Measurements from ENCODE around the gene TSPO. TPM values are rescaled to one million over a fixed set of nuclear protein-coding genes. Genes with fewer than 3 reads are reported as not detected.

TSPO gene
- total RNA-seq, 1 experiment from 2014 or later, result 44.6 TPM

- intact Hi-C loops (cut with micrococcal nuclease; ENCODE audit: unreplicated experiment), result no loop called here
- no TSS peak for BruUV-seq (replicated peaks)
- CTCF ChIA-PET, result no interaction called here
- Mint-ChIP-seq H3K4me1 (ENCODE audit: low read depth, unreplicated experiment) (no peaks in the 10 kb centered on the region), H3K36me3 (ENCODE audit: insufficient read depth, unreplicated experiment) (peaks cover 17% of the 10 kb centered on the region), H3K27me3 (ENCODE audit: insufficient read depth, unreplicated experiment) (no peaks in the 10 kb centered on the region), H3K4me3 (ENCODE audit: unreplicated experiment) (no peak overlapping the region), H3K9me3 (ENCODE audit: unreplicated experiment) (no peaks in the 10 kb centered on the region), H3K27ac (ENCODE audit: unreplicated experiment) (no peak overlapping the region)
- H3K4me3 ChIP-seq (ENCODE audit: low read depth, low read length), result no peak overlapping the region
- TF ChIP-seq CTCF (IDR thresholded peaks at IDR 0.05; ENCODE audit: insufficient read depth in 1 of 2, low read depth in 1 of 2, low read length in 1 of 2, severe bottlenecking in 1 of 2, unreplicated experiment in 1 of 2), result no peak
- POLR2A ChIA-PET, result no interaction called here
- no peaks in the 10 kb centered on the region for H3K27me3 ChIP-seq (replicated peaks; ENCODE audit: control insufficient read depth, insufficient read depth, low read length)
- H3K36me3 ChIP-seq (ENCODE audit: control insufficient read depth, insufficient read depth, low read length), result no peaks in the 10 kb centered on the region
- peaks cover 3% of the 10 kb centered on the region for H3K4me1 ChIP-seq
- no peak for DNase-seq
- no peaks in the 10 kb centered on the region for H3K9me3 ChIP-seq
Measured at GRCh38 chr22:43114958-43115357, 36.4 kb upstream of the TSPO start.

- no TSS peak for BruUV-seq (replicated peaks)
- H3K4me1 ChIP-seq, result no peaks in the 10 kb centered on the region; the same call in 1 of the 2 replicates
- H3K27me3 ChIP-seq (replicated peaks; ENCODE audit: control insufficient read depth, insufficient read depth, low read length), result no peaks in the 10 kb centered on the region
- no peak for TF ChIP-seq CTCF (IDR thresholded peaks at IDR 0.05; ENCODE audit: insufficient read depth in 1 of 2, low read depth in 1 of 2, low read length in 1 of 2, severe bottlenecking in 1 of 2, unreplicated experiment in 1 of 2)
- intact Hi-C loops (cut with micrococcal nuclease; ENCODE audit: unreplicated experiment), result no loop called here
- Mint-ChIP-seq H3K36me3 (ENCODE audit: insufficient read depth, unreplicated experiment) (peaks cover 11% of the 10 kb centered on the region), H3K4me1 (ENCODE audit: low read depth, unreplicated experiment) (no peaks in the 10 kb centered on the region), H3K27me3 (ENCODE audit: insufficient read depth, unreplicated experiment) (no peaks in the 10 kb centered on the region), H3K4me3 (ENCODE audit: unreplicated experiment) (no peak overlapping the region), H3K9me3 (ENCODE audit: unreplicated experiment) (no peaks in the 10 kb centered on the region), H3K27ac (ENCODE audit: unreplicated experiment) (no peak overlapping the region)
- no peaks in the 10 kb centered on the region for H3K9me3 ChIP-seq
- H3K36me3 ChIP-seq (ENCODE audit: control insufficient read depth, insufficient read depth, low read length), result no peaks in the 10 kb centered on the region; the same call in 1 of the 2 replicates
- DNase-seq, result no peak
- CTCF ChIA-PET, result no interaction called here
- no peak overlapping the region for H3K4me3 ChIP-seq (ENCODE audit: low read depth, low read length)
- POLR2A ChIA-PET, result interaction anchor here (0.6 to 0.7 kb wide), 3 partner anchors 16 to 1594 kb away, joined by 3 to 6 read pairs (median 3); no protein-coding TSS in a partner anchor
Measured at GRCh38 chr22:43116932-43117331, 34.4 kb upstream of the TSPO start.

GRCh38 chr22:43118024-43118849 lies 33.1 kb upstream of the TSPO start:
- H3K4me1 Mint-ChIP-seq (ENCODE audit: low read depth, unreplicated experiment), result no peaks in the 10 kb centered on the region
- H3K27me3 Mint-ChIP-seq (ENCODE audit: insufficient read depth, unreplicated experiment), result no peaks in the 10 kb centered on the region
- H3K4me3 Mint-ChIP-seq (ENCODE audit: unreplicated experiment), result no peak overlapping the region
- peaks cover 11% of the 10 kb centered on the region for H3K36me3 Mint-ChIP-seq (ENCODE audit: insufficient read depth, unreplicated experiment)
- ChIA-PET CTCF (interaction anchor here (0.6 kb wide), 1 partner anchor 315 kb away, joined by 3 read pairs; no protein-coding TSS in a partner anchor), POLR2A (no interaction called here)
- H3K36me3 ChIP-seq (ENCODE audit: control insufficient read depth, insufficient read depth, low read length), result no peaks in the 10 kb centered on the region; the same call in 1 of the 2 replicates
- no peak overlapping the region for H3K4me3 ChIP-seq (ENCODE audit: low read depth, low read length)
- no peak overlapping the region for H3K27ac Mint-ChIP-seq (ENCODE audit: unreplicated experiment)
- H3K4me1 ChIP-seq, result no peaks in the 10 kb centered on the region; the same call in 1 of the 2 replicates
- BruUV-seq (replicated peaks), result no TSS peak
- H3K9me3 ChIP-seq, result no peaks in the 10 kb centered on the region
- H3K27me3 ChIP-seq (replicated peaks; ENCODE audit: control insufficient read depth, insufficient read depth, low read length), result no peaks in the 10 kb centered on the region
- H3K9me3 Mint-ChIP-seq (ENCODE audit: unreplicated experiment), result no peaks in the 10 kb centered on the region
- intact Hi-C loops (cut with micrococcal nuclease; ENCODE audit: unreplicated experiment), result no loop called here
- TF ChIP-seq CTCF (IDR thresholded peaks at IDR 0.05; ENCODE audit: insufficient read depth in 1 of 2, low read depth in 1 of 2, low read length in 1 of 2, severe bottlenecking in 1 of 2, unreplicated experiment in 1 of 2), result no peak
- DNase-seq, result no peak

Data from Caco-2 (cell line).